Lung microvascular endothelial cell (primary cell): Measurements from ENCODE around the gene CACNA2D4. TPM values are rescaled to one million over a fixed set of nuclear protein-coding genes. Genes with fewer than 3 reads are reported as not detected.
A peak's percentile ranks its signal among the peaks of the same experiment; 100 is the strongest.

Experiments used
- DNase-seq, 2 donors: peaks; one replicate each; pipeline versions ENCODE4 v3.0.0 to v3.0.0-alpha.2; 2010; ENCODE audit warnings: low read depth in 2 of 2
- total RNA-seq: library from RNA; depleted of rRNA; stranded (reverse); fragments of >200 nt; gene quantifications from 2 replicates; pipeline ENCODE4 v1.2.1, GENCODE V29; 2014

Gene CACNA2D4
- total RNA-seq, 1 donor from 2014 or later: not detected

GRCh38 chr12:1845427-1845826 lies 73.0 kb downstream of the CACNA2D4 start:
- DNase-seq: no peak

DNA sequence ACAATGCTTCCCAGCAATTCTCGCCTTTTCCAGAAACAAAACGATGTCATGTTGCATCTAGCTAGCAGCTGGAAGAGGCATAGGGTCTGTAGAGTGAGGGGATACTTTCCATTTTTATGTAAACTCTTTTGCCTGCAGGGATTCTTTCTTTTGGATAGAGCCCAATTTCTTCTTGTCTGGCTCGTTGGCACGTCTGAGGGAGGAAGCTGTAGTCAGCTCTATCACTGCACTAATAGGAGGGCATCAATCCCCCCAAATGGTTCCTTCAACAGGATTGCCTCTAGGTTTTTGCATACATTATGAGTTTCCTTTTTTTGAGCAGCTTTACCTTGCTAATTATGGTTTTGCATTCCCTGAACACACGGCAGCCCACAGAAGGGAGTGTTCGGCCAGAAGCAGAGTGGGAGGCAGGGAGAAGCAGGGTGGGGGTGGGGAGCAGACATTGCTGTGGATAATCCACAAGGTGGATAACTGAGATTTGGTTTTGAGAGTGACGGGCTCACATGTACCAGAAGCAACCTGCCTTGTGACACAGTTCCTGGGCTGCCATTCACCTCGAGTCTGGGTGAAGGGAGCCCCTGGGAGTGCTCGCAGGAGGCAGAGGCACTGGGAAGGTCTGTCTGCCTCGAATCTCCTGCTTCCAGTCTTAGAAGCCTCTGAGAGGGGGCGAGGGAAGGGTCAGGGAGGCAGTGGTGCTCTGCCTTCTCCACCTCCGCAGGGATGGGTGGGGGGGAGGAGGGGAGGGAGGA lies 73.6 kb downstream of the CACNA2D4 start:
- DNase-seq: no peak

- DNase-seq: no peak
Observed at GRCh38 chr12:1844223-1844622, 74.2 kb downstream of the CACNA2D4 start.

GRCh38 chr12:1843641-1844005 lies 74.8 kb downstream of the CACNA2D4 start:
- no peak for DNase-seq

GRCh38 chr12:1842905-1843640 lies 75.4 kb downstream of the CACNA2D4 start:
- DNase-seq: no peak

DNA sequence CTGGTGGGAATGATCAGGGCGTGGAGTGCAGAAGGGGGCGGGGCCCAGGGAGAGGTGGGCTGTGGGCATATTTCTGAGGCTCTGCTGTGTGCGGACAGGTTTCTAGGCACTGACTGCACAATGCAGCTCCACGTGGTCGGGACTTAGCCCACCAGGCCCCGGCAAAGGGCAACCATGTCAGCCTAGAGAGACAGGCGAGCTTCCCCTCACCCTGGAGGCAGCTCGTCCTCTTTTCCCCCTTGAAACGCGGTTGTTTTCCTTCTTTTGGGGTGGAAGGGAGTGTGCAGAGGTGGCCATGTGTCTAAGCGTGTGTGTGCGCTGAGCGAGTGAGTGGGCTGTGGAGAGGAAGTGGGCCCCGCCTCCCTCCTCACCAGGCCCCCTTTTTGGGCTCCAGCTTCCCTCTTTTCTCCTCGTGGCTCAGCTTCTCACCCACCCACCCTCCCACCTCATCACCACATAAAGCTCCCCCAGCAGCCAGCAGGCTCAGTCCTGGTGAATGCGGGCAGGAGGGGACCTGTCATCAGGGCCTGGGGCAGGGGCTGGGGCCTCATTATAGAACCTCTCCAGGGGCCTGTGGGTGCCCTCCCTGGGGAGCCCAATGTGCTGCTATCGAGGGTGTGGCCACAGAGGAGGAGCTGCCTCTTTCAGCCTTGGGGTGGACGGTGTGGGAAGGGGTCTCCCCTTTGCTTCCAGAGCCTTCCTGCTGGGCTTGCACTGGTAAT lies 76.1 kb downstream of the CACNA2D4 start:
- no peak for DNase-seq

- DNase-seq: no peak
Observed at GRCh38 chr12:1841586-1842182, 76.8 kb downstream of the CACNA2D4 start.

DNA sequence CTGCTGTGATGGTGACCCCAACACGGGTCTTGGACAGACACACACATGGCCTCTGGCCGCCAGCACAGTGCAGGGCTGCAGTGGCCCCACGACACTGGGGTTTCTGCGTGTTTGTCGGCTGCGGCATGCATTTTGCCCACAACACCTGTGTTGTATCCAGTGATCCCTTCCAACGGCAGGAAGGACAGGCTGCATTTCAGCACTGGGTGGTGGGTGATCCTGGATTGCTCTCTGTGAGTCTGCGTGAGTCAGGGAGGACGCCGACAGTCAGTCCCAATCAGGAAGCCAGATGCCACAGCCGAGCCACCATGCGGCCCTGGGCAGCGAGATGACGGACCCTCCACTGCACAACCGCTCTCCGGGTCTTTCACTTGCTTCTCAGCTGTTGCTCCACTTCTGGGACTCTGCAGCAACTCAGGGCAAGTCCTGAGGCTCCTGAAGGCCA lies 77.4 kb downstream of the CACNA2D4 start:
- no peak for DNase-seq

- no peak for DNase-seq
Observed at GRCh38 chr12:1839956-1840951, 78.2 kb downstream of the CACNA2D4 start.

DNA sequence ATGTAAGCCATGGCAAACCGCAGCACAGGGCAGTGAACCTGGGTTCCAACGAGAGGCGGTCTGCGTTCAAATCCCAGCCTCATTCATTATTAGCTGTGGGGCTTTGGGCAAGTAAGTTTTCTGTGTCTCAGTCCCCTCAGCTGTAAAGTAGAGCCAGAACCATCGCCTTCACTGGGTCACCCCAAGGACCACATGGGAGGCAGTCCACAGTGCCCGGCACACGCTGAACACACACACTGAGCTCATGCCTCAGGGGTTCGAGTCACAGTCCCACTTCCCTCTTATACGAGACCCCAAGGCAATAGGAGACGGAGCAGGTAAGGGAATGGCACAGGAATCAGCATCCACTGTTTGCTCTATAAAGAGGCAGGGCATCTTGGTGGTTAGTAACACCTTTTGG lies 79.0 kb downstream of the CACNA2D4 start:
- no peak for DNase-seq

DNA sequence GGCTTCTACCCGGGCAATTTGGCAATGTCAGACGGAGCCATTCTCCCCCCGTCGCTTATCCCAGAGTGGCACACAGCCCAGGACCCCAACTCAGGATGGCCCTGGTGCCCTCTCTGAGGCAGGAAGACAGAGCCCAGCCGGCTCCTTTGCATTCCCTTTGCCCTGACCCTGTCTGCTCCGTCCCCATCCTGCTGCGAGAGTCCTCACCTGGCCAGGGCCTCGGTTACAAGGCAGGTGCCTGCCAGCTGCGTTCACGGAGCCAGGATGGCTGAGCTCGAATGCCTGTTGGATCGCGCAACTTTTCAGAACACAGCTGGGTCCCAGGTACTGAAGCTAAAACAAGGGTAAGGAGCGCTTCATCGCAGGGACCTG lies 79.5 kb downstream of the CACNA2D4 start:
- no peak for DNase-seq

DNA sequence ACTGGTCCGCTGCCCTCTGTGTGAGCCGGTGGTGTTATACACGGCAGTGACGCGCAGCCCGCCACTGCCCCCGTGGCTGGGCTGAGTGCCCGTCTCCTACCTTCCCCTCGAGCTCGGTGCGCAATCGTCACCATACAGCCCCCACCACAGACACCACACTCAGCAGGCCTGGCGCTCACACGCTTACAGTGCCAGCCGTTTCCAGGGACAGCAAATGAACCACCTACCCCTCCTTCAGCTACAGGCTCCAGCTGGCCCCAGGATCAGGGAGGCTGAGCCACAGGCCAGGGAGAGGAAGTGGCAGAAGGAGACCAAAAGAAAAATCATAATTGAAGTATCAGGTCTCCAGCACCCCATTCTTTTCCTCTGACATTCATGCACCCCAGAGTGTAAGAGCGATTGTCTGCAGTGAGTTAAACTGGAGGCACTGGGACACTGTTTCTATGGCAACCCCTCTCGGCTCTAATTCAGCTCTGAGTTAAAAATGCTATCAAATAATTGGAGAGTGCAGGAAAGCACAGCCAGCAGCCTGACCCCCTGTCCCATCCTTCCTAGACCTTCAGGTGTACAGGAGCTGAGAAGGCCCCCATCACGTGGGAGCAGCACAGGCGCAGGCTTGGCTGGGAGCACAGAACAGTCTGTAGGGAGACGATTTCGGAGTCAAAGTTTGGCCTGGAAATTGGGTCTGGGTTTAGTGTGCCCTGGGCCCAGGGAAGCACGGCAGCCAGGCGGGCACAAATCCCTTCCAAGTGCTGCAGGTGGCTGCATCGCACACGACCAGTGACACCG lies 80.1 kb downstream of the CACNA2D4 start:
- no peak for DNase-seq

DNA sequence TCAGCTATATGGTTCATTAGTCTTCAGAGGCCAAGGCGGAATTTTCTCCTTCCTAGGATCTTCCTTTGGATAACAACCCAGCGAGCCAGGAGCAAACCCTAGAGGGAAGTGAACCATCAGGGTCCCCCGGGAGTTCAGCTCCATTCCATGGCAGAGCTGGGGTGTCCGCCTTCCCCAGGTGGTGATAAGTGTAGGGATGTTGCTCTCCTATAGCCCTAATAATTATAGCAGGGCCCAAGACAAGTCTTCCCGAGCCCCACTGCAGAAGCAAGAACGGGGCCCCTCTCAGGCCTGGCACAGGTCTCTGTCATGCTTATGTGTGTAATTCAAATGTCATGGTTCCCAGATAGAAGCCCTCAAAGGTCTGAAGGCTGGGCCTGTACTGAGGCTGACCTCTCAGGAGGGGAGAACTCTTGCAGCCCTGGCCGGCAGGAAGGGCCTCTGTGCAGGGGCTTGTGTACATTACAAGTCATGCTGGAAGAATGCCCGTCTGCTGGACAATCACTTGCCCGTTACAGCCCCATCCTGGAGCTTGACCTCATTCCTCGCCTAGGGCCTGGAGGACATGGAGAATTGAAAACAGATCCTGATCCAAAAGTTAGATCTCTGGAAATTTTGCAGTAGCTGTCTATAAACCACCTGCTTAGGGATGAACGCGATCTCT lies 80.8 kb downstream of the CACNA2D4 start:
- peak in 1 of 2 donors; percentile 37 for DNase-seq

GRCh38 chr12:1836854-1837421 lies 81.5 kb downstream of the CACNA2D4 start:
- DNase-seq: no peak

DNA sequence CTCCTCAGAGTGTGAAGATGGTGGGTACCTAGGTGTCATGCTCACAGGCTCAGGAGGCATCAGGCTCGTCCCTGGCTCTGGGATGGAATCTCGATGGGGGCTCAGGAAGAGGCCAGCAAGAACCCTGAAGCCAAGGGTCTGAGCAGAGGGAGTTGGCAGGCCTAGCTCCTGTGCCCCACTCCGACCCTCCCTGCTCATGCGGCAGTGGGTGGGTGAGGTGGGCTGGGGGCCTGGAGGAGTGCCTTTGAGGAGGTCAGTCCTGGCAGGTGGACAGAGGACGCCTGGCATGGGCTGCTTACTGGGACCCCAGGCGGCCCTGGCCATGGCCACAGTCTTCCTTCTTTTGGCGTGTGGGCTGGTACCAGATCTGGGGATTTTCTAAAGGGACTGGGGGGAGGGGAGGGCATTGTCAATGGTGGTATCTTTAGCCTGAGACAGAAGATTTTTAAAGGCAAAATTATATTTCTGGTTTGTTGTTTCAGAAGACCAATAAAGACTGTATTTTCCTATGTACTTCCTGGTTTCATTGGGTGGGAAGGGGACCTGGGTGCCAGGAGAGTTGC lies 82.1 kb downstream of the CACNA2D4 start:
- DNase-seq: no peak

GRCh38 chr12:1835211-1836131 lies 83.0 kb downstream of the CACNA2D4 start:
- no peak for DNase-seq

GRCh38 chr12:1834186-1834925 lies 84.1 kb downstream of the CACNA2D4 start:
- no peak for DNase-seq
